ENCODE measurements around the gene TNS3. TPM values are rescaled to one million over a fixed set of nuclear protein-coding genes. Genes with fewer than 3 reads are reported as not detected.
A peak's percentile ranks its signal among the peaks of the same experiment; 100 is the strongest.

TNS3 gene
- total RNA-seq, 1 donor from 2014 or later = 210 TPM

- no peak for DNase-seq (ENCODE audit: low read depth)
Observed at GRCh38 chr7:47407136-47407535, 174.8 kb downstream of the TNS3 start.

GRCh38 chr7:47406801-47407129 is 175.1 kb downstream of the TNS3 start:
- no peak for DNase-seq (ENCODE audit: low read depth)

GRCh38 chr7:47405921-47406800 is 175.8 kb downstream of the TNS3 start:
- peak; percentile 79 for DNase-seq (ENCODE audit: low read depth)

GRCh38 chr7:47405286-47405904 is 176.5 kb downstream of the TNS3 start:
- no peak for DNase-seq (ENCODE audit: low read depth)

- no peak for DNase-seq (ENCODE audit: low read depth)
Observed at GRCh38 chr7:47404010-47404409, 177.9 kb downstream of the TNS3 start.

GRCh38 chr7:47402941-47403866 is 178.7 kb downstream of the TNS3 start:
- DNase-seq (ENCODE audit: low read depth) = no peak

GRCh38 chr7:47401611-47402570 is 180.0 kb downstream of the TNS3 start:
- no peak for DNase-seq (ENCODE audit: low read depth)

GRCh38 chr7:47400741-47401206 is 181.1 kb downstream of the TNS3 start:
- no peak for DNase-seq (ENCODE audit: low read depth)

- DNase-seq (ENCODE audit: low read depth) = no peak
Observed at GRCh38 chr7:47400001-47400400, 181.9 kb downstream of the TNS3 start.

GRCh38 chr7:47394751-47395252 is 187.1 kb downstream of the TNS3 start:
- no peak for DNase-seq (ENCODE audit: low read depth)

GRCh38 chr7:47394216-47394615 is 187.7 kb downstream of the TNS3 start:
- no peak for DNase-seq (ENCODE audit: low read depth)

GRCh38 chr7:47393406-47393805 is 188.5 kb downstream of the TNS3 start:
- no peak for DNase-seq (ENCODE audit: low read depth)

GRCh38 chr7:47392241-47392759 is 189.6 kb downstream of the TNS3 start:
- DNase-seq (ENCODE audit: low read depth) = no peak

- DNase-seq (ENCODE audit: low read depth) = no peak
Observed at GRCh38 chr7:47391726-47392125, 190.2 kb downstream of the TNS3 start.

- no peak for DNase-seq (ENCODE audit: low read depth)
Observed at GRCh38 chr7:47390914-47391313, 191.0 kb downstream of the TNS3 start.

GRCh38 chr7:47389923-47390630 is 191.8 kb downstream of the TNS3 start:
- no peak for DNase-seq (ENCODE audit: low read depth)

- no peak for DNase-seq (ENCODE audit: low read depth)
Observed at GRCh38 chr7:47389171-47389922, 192.6 kb downstream of the TNS3 start.

- DNase-seq (ENCODE audit: low read depth) = no peak
Observed at GRCh38 chr7:47387506-47387905, 194.4 kb downstream of the TNS3 start.

GRCh38 chr7:47386273-47386835 is 195.6 kb downstream of the TNS3 start:
- DNase-seq (ENCODE audit: low read depth) = no peak

All from renal cortical epithelial cell (primary cell).